K562 (cell line): Measurements from ENCODE around the gene DNAJB6.

Experiments
- CTBP1 ChIP-seq: fragments of 450-650 bp; IDR thresholded peaks from 2 replicates; pipeline ENCODE4 v1.6.1; 2016; ENCODE audit warnings: borderline replicate concordance
- HDAC2 ChIP-seq: fragments of 450-650 bp; IDR thresholded peaks from 2 replicates; pipeline ENCODE4 v1.6.1; 2016; ENCODE audit warnings: mild to moderate bottlenecking
- JUN ChIP-seq, 2 experiments: sonication (generic) in 1 of 2; formaldehyde crosslinking in 1 of 2; IDR thresholded peaks; 2 replicates each; pipeline versions ENCODE4 v1.6.1 to v1.8.0; 2012 to 2022; ENCODE audit warnings: borderline replicate concordance in 2 of 2, mild to moderate bottlenecking in 2 of 2, improper control_type of control experiment in 1 of 2, low read depth in 1 of 2, low read length in 1 of 2, missing genetic modification reagents in 1 of 2
- NFIC ChIP-seq: fragments of 450-650 bp; IDR thresholded peaks from 2 replicates; pipeline ENCODE4 v1.6.1; 2017; ENCODE audit warnings: mild to moderate bottlenecking, inconsistent platforms
- POLR2A ChIP-seq: fragments of 450-650 bp; conservative IDR thresholded peaks from 2 replicates; pipeline ENCODE4 v1.6.1; 2016
- POLR2AphosphoS2 ChIP-seq: IDR thresholded peaks from 2 replicates; pipeline ENCODE4 v1.6.1; 2012; ENCODE audit warnings: low read length, improper control_type of control experiment
- TF ChIP-seq, protein P1 (sequence below), 3 experiments: IDR thresholded peaks in 2 of 3; conservative IDR thresholded peaks in 1 of 3; 2 replicates each; pipeline ENCODE4 v1.5.1; 2011 to 2012; ENCODE audit warnings: low read length in 3 of 3, mild to moderate bottlenecking in 3 of 3, control low read depth in 2 of 3, improper control_type of control experiment in 1 of 3, inconsistent platforms in 1 of 3, low read depth in 1 of 3, mixed read lengths in 1 of 3, moderate library complexity in 1 of 3; ENCODE audit not compliant: insufficient read depth in 2 of 3
- TF ChIP-seq, protein P2 (sequence below): sonication (generic); formaldehyde crosslinking; IDR thresholded peaks from 2 replicates; pipeline ENCODE4 v1.8.1; 2022; ENCODE audit warnings: missing genetic modification reagents
- TF ChIP-seq, protein P3 (sequence below): fragments of 250-450 bp; sonication (Bioruptor Pico); IDR thresholded peaks from 2 replicates; pipeline ENCODE4 v1.8.0; 2021; ENCODE audit warnings: moderate library complexity, mild to moderate bottlenecking, inconsistent platforms

DNA sequence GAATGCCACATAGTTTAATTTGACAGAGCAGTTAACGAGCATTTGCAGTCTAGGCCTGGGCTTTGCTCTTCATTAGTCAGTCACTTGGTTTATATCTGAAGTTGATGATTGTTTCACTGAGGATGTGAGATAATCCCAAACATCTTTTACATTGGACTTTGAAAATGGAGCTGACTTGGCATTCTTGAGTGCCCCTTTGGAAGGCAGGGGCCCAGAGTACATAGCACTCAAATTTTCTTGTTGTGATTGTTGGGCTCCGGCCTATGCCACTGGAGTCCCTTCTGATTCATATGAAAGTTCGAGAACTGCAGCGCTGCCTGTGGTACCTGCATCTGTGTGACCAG is 21.9 kb downstream of the DNAJB6 start:
- TF ChIP-seq, protein P1, sequence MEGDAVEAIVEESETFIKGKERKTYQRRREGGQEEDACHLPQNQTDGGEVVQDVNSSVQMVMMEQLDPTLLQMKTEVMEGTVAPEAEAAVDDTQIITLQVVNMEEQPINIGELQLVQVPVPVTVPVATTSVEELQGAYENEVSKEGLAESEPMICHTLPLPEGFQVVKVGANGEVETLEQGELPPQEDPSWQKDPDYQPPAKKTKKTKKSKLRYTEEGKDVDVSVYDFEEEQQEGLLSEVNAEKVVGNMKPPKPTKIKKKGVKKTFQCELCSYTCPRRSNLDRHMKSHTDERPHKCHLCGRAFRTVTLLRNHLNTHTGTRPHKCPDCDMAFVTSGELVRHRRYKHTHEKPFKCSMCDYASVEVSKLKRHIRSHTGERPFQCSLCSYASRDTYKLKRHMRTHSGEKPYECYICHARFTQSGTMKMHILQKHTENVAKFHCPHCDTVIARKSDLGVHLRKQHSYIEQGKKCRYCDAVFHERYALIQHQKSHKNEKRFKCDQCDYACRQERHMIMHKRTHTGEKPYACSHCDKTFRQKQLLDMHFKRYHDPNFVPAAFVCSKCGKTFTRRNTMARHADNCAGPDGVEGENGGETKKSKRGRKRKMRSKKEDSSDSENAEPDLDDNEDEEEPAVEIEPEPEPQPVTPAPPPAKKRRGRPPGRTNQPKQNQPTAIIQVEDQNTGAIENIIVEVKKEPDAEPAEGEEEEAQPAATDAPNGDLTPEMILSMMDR (IDR thresholded peaks at IDR 0.05 in 2 of 3, conservative IDR thresholded peaks at IDR 0.05 in 1 of 3; ENCODE audit: insufficient read depth in 2 of 3, low read depth in 1 of 3, low read length in 3 of 3) = no peak
- TF ChIP-seq POLR2A (no peak), HDAC2 (no peak), JUN (IDR thresholded peaks at IDR 0.05; ENCODE audit: borderline replicate concordance, low read depth, low read length) (no peak), JUN (CRISPR knock-in tag; IDR thresholded peaks at IDR 0.05; ENCODE audit: borderline replicate concordance) (no peak), NFIC (no peak), CTBP1 (no peak), POLR2AphosphoS2 (no peak)
- TF ChIP-seq, protein P2, sequence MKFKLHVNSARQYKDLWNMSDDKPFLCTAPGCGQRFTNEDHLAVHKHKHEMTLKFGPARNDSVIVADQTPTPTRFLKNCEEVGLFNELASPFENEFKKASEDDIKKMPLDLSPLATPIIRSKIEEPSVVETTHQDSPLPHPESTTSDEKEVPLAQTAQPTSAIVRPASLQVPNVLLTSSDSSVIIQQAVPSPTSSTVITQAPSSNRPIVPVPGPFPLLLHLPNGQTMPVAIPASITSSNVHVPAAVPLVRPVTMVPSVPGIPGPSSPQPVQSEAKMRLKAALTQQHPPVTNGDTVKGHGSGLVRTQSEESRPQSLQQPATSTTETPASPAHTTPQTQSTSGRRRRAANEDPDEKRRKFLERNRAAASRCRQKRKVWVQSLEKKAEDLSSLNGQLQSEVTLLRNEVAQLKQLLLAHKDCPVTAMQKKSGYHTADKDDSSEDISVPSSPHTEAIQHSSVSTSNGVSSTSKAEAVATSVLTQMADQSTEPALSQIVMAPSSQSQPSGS (CRISPR knock-in tag) = no peak
- TF ChIP-seq, protein P3, sequence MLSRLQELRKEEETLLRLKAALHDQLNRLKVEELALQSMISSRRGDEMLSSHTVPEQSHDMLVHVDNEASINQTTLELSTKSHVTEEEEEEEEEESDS (CRISPR knock-in tag) = no peak
